GM19372 (cell line): ENCODE data around the gene DECR2.
"Not testable (repeated sequence)": the region's sequence is repeated elsewhere in the genome, so short reads cannot be mapped to it uniquely, and the experiment has no call there.

ENCODE experiments used
- ATAC-seq: cut with Tn5 transposase; IDR thresholded peaks from one replicate; pipeline ENCODE4 v1.9.1; 2021; ENCODE audit warnings: mild to moderate bottlenecking, low read depth, moderate library complexity; ENCODE audit not compliant: unreplicated experiment

DECR2 gene

GRCh38 chr16:377419-377951, 24.2 kb upstream of the DECR2 start:
- ATAC-seq = no peak

GRCh38 chr16:378113-378820, 23.4 kb upstream of the DECR2 start:
- not testable (repeated sequence) for ATAC-seq

DNA sequence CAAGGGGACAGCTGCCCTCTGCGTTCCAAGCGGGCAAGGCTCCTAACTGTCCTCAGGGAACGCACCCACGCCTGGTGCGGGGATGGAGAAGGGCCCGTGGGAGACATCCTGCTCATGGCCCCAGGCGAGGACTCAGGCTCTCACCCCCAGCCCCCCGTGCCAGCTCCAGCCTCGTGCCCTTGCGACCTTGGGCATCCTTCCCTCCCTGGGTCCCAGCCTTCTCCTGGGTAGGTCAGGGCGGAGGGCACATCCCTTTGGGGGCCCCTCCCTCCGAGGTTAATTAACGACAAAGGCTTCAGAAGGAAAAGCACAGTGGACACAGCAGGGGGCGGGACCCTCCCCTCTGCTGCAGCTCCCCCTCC, 22.9 kb upstream of the DECR2 start:
- no peak for ATAC-seq

DNA sequence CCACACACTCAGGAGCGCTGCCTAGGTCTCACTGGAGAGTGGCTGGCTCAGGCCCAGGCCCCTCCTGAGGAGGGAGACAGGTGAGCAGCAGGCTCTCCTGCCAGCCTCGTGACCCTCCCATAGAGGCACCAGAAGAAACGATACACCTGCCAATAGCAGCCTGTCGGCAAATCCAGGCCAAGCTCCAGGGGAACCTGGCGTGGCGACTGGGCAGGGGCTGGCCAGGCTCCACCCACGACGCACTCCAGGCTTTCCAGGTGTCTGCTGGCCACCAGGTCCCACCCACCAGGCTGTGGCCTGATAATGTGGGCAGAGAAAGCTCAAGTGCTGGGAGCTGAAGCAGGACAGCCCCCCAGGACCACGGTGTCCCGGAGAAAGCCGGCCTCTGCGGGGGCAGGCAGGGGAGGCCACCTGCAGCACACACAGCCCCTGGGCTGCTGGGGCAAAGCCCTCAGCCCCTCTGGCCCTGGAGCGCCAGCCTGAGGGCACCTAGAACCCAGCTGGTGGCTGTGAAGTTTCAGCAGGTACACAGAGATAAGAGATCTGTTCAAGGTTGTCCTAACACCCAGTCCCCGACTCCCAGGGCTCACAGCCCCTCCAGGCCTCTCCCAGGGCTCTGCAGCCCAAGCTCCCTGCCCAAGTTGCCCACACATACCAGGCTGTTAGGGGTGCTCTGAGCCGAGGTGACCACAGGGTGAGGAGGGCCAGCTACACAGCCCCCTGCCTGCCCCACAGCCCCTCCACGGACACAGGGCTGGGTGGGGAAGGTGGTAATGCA, 22.3 kb upstream of the DECR2 start:
- ATAC-seq = no peak

DNA sequence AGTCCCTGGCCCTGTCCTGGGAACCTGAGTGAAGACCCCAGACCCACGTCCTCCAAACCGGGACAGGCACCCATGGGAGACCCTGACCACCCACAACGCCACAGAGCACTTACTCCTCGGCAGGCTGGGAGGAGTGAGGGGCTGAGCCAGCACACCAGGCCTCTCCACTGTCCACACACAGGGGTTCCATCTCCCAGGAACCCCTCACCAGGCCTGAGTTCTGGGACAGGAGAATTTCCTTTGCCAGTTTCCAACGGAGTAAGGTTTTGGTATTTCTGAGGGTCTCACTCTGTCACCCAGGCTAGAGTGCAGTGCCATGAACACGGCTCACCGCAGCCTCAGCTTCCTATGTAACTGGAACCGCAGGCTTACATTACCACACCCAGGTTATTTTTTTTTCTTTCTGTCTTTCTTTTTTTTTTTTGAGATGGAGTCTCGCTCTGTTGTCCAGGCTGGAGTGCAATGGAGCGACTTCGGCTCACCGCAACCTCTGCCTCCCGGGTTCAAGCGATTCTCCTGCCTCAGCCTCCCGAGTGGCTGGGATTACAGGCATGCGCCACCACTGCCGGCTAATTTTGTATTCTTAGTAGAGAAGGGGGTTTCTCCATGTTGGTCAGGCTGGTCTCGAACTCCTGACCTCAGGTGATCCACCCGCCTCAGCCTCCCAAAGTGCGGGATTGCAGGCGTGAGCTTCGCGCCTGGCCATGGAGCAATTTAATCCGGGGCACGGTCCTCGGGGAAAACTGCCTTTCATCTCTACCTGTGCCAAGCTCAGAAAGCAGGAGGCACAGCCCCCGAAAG, 21.5 kb upstream of the DECR2 start:
- no peak for ATAC-seq

GRCh38 chr16:380762-381011, 21.0 kb upstream of the DECR2 start:
- no peak for ATAC-seq

DNA sequence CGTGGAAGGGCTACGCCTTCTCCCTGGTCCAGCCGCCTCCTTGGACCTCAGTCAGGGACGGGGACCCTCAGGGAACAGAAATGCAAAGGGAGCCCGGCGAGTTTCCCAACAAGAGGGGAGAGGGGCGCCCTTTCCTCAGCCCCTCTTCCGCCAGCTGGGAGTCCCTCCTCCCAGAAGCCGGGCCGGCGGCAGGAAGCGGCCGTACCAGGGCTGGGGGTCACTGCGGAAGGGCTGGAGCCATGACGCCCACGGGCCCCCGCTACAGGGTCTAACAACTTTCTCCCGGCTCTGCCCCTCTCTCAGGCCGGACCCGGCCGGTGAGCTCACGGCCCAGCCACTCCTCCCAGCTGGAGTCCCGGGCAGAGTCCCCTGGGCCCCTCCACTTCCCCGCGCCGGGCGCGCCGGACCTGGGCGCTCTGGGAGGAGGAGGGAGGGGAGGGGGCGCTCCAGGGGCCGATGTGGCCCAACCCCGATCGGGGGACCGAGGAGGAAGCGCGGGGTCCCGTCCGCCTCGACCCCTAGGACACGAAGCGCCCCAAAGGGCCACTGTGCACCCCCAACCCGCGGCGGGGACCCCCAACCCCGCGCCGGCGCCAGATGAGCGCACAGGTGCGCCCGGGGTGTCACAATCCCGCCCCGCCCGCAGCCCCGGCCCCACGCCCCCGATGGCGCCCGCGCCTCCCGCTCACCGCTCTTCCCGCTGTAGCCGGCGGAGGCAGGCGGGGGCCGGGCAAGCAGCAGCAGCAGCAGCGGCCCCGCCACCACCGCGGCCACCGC, 20.5 kb upstream of the DECR2 start:
- ATAC-seq = peak; percentile 23

DNA sequence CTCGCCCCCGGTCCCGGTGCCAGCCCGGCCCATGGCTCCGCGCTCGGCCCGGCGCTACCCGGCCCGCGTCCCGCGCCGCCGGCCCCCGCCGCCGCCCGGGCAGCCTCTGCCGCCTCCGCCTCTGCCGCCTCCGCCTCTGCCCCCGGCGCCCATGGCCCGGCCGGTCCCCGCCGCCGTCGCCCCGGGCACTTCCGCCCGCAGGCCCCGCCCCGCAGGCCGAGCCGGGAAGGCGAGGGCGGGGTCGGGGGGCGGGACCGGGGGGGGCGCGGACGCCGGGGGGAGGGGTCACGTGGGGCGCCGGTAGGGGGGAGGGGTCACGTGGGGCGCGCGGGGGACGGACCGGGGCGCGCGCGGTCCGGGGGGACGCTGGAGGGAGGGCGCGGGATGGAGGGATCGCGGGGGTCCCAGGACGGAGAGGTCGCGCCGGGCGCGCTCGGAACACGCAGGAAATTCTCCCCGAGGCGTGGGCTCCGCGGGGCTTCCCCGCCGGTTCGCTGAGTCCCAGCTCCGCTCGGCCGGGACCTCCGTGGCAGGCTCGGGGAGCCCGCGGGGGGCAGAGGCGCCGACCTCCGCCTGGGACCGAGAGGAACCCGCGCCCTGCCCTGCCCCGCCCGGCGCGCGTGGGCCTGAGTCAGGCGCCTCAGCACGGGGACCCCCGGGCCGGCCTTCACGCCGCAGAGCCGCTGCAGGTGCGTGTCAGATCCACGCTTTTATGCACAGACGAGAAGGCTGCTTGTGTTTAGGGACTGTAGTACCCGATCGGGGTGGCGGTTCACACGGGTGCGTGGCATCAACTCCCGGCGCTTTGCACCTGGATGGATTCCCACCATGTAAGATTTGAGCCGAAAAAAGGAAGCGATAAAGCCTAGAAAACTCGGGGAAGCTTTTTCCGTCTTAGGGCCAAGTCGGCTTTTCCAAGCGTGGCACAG, 19.6 kb upstream of the DECR2 start, which contains the start of gene PGAP6:
PGAP6 (minus strand) TSS at position 190 of the 929 bp plus-strand sequence; CDS start at position 33, 157 bp downstream.
- peak; percentile 60 for ATAC-seq

DNA sequence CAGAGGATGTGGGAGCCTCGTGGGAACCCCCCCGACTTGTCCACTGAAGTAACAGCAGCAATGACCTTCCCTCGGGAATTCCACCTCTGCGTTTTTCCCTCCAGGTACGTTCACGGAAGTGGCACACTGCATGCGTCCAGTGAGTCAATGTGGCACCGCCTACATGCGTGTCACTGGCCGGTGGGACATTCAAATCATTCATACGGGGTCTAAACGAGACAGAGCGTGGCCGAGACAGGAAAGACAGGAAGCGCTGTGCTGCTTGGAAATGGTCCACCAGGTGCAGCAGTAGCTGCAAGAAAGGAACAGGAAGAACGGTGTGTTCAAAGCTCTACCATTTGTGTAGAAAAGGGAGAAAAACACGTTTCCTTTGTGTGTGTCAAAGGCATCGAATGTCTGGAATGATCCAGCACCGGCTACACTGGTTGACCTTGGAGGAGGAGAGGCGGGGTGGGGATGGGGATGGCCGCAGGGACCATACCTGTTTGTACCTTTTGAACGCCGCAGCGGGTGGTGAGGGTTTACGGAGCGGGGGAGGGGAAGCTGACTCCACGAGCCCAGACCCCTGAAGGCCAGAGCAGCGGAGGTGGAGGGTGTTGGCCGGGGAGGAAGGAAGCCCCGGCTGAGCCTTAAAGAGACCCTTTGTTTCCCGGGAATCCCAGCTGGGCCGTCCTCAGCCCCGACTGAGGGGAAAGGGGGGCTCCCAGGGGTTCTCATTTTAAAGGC, 18.2 kb upstream of the DECR2 start:
- no peak for ATAC-seq

GRCh38 chr16:386641-387156, 15.0 kb upstream of the DECR2 start:
- ATAC-seq = no peak

DNA sequence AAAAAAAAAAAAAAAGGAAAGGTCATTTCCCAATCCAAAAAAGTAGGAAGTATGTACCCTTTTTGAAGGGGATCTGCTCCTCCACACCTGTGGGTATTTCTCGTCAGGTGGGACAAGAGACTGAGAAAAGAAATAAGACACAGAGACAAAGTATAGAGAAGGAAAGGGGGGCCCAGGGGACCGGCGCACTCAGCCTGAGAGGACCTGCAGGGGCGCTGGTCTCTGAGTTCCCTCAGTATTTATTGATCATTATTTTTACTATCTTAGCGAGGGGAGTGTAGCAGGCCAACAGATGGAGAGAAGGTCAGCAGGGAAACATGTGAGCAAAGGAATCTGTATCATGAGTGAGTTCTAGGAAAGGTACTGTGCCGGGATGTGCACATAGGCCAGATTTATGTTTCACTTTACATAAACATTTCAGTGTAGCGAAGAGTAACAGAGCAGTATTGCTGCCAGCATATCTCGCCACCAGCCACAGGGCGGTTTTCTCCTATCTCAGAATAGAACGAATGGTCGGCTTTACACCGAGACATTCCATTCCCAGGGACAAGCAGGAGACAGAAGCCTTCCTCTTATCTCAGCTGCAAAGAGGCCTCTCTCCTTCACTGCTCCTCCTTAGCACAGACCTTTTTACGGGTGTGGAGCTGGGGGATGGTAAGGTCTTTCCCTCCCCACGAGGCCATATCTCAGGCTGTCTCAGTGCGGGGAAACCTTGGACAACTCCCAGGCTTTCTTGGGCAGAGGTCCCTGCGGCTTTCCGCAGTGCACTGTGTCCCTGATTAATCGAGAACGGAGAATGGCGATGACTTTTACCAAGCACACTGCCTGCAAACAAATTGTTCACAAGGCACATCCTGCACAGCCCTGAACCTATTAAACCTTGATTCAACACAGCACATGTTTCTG, 13.7 kb upstream of the DECR2 start:
- ATAC-seq = not testable (repeated sequence)

DNA sequence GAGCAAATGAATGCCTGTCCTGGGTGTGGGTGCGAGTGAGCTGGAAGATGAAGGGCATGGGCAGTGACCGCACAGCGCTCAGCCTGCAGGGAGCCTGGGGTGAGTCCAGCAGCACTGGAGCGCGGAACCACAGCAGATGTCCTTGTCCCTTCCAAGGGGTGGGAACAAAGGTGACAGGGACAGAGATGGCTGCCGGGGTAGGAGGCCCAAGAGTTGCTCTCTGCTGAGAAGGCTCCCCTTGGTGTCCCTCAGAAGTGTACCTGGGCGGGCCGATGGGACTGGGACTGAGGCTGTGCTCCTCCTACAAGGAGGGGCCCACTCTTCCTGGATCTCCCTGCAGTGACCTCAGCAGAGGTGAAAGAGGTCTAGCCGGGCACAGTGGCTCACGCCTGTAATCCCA, 12.3 kb upstream of the DECR2 start:
- no peak for ATAC-seq

- ATAC-seq = no peak
These were observed 9.8 kb upstream of the DECR2 start for GRCh38 chr16:391885-392335.

GRCh38 chr16:392450-393030, 9.1 kb upstream of the DECR2 start:
- ATAC-seq = no peak

DNA sequence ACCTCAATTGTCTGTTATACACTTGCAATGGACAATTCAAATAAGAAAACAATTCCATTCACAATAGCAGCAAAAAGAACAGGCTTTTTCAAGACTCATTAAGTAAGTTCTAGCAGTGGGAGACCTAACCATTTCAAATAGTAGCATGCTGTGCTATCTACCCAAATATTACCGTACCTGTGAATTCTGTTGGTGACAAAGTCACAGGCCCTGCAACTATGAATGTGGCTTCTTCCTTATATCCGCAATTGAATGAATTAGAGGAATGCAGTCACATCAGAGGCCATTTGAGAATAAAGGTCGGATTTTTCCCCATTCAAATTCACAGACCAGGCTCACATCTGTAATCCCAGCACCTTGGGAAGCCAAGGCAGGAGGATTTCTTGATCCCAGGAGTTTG, 5.5 kb upstream of the DECR2 start:
- ATAC-seq = no peak

DNA sequence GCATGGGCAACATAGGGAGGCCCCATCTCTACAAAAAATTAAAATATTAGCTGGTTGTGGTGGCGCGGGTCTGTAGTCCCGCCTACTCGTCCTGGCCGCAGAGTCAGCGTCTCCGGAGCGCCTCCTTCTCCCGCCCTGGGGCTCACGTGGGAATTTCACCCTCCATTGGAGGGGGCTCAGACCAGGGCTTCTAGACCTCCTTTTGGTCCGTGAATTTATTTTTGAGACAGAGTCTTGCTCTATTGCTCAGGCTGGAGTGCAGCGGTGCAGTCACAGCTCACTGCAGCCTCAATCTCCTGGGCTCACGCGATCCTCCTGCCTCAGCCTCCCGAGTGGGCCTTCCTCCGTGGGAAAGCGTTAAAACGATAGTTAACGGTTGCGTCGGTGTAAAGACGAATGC, 5.1 kb upstream of the DECR2 start:
- ATAC-seq = no peak

DNA sequence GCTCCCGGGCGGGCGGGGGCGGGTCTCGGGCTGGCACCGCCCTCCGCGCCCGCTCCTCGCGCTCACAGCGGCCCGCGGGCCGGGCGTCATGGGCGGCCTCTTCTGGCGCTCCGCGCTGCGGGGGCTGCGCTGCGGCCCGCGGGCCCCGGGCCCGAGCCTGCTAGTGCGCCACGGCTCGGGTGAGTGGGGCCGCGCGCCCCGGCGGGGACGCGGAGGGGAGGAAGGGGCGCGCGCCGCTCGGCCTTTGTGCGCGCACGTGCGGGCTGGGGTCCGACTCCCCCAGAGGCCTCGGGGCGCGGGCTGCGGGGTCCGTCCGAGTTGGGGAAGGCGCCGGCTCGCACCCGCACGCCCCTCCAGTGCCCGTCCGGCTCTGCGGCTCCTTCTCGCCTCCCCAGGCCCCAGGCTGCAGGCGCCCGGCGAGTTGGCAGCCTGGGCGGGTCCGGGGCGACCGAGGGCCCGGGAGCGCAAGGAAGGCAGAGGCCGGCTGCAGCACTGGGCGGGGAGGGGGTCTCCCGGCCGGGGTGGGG, 4.5 kb upstream of the DECR2 start, which contains the start of gene NME4:
NME4 (plus strand) TSS at position 65 of the 527 bp plus-strand sequence; CDS start at position 89, 24 bp downstream.
- no peak for ATAC-seq
